GM12864 (cell line): ENCODE data around the gene CFDP1.
"Not testable (repeated sequence)": the region's sequence is repeated elsewhere in the genome, so short reads cannot be mapped to it uniquely, and the experiment has no call there.

Experiments
- DNase-seq: peaks from one replicate; pipeline ENCODE4 v3.0.0-alpha.2; 2011; ENCODE audit warnings: low read depth
- H3K4me3 ChIP-seq: 2 replicates; pipeline ENCODE4 v1.5.1; 2011; ENCODE audit warnings: mild to moderate bottlenecking, low read depth, low read length, control low read depth
- TF ChIP-seq, protein P1 (sequence below): IDR thresholded peaks from 2 replicates; pipeline ENCODE4 v1.5.1; 2011; ENCODE audit warnings: low read depth, mild to moderate bottlenecking, moderate library complexity, low read length, control low read depth, inconsistent platforms; ENCODE audit errors: missing control alignments

CFDP1 gene

DNA sequence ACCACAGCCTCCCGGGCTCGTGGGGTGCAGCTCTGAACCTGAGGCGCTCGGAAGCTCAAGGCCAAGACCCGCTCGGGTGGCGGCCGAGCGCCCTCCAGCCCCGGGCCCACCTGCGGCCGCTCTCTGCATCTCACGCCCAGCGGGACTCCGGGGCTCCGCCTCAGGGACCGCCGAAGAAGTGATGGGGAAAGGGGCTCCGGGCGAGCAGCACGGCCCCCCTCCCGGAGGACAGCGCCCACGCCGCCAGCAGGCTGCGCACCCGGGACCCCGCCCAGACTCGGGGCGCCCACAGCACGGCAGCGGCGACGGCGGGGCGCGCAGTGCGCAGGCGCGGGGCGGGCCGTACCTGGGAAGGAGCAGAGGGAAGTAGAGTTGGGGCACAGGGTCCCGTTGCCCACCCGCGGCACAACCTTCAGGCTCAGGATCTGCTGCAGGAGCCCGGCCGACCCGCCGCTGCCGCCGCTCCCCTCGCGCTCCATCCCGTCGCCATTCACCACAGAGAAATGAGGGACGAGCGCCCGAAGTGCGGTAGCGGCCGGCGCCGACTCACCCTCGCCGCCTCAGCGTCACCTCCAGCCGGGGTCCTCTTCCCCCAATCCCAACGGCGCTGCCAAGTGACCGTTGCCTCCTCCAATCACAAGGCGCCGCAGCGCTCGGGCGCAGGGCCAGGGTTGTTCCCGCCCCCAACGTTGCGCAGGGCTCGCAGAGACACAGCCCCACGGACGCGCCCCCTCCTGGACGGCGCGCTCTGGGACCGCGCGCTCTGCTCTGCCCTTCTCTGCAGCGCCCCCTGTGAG lies 31.0 kb upstream of the CFDP1 start, which contains the start of gene TMEM170A:
TSS of gene TMEM170A (minus strand) at position 568 of the 797 bp plus-strand sequence. CDS start at position 479, 89 bp downstream.
- TF ChIP-seq, protein P1, sequence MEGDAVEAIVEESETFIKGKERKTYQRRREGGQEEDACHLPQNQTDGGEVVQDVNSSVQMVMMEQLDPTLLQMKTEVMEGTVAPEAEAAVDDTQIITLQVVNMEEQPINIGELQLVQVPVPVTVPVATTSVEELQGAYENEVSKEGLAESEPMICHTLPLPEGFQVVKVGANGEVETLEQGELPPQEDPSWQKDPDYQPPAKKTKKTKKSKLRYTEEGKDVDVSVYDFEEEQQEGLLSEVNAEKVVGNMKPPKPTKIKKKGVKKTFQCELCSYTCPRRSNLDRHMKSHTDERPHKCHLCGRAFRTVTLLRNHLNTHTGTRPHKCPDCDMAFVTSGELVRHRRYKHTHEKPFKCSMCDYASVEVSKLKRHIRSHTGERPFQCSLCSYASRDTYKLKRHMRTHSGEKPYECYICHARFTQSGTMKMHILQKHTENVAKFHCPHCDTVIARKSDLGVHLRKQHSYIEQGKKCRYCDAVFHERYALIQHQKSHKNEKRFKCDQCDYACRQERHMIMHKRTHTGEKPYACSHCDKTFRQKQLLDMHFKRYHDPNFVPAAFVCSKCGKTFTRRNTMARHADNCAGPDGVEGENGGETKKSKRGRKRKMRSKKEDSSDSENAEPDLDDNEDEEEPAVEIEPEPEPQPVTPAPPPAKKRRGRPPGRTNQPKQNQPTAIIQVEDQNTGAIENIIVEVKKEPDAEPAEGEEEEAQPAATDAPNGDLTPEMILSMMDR = peak; percentile 99
- peak; percentile 92 for DNase-seq
- H3K4me3 ChIP-seq = peak within 1 kb of the TSS; percentile 98

DNA sequence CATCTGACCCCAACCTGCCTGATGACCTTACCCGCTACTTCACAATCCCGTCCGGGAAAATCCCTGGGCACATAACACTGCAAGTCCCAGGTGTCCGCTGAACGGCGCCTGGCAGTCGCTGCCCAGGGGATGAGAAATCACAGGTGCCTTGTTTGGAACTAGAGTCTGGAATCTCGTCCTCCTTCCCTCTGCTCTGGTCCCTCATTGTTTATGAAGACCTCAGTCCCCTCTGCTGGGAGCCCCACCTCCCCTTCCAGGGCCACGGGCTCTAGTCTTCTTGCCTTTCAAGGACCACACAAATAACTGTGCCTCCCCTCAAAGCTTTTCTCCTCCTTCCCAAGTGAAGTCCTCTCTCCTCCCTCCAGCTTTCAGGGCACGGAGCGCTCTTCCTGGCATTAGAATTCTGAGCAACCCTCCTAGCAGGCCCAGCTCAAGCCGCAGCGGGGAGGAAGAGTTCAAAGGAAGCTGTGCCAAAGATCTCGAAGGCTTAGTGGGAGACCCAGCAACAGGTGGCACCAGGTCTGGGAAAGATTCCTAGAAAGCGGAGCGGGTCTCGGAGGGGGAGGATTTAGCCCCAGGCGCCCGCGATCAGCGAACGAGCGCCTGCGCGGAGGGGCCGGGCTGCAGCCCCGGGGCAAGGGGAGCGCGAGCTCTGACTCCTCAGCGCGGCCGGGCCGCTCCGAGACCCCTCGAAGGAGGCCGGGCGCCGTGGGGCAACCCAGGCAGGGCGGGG lies 30.3 kb upstream of the CFDP1 start:
- DNase-seq = not testable (repeated sequence)
- H3K4me3 ChIP-seq = peak overlapping the region; percentile 98

DNA sequence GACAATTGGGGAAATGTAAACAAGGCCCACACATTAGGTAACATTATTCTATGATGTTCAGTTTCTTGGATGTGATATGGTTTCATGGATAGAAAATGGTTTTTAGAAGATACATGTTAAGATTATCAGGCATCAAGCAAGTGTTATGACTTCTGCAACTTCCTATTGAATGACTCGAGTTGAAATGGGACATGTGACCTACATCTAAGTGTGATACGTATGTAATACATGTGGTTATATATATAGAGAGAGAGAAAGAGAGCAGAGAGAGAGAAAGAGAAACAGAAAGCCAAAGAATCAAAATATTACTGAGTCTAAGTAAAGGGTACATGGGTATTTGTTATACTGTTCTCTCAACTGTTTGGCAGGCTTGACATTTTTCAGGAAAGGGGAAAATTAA lies 29.5 kb upstream of the CFDP1 start:
- TF ChIP-seq, protein P1 = no peak
- no peak for DNase-seq
- peak overlapping the region; percentile 98 for H3K4me3 ChIP-seq

DNA sequence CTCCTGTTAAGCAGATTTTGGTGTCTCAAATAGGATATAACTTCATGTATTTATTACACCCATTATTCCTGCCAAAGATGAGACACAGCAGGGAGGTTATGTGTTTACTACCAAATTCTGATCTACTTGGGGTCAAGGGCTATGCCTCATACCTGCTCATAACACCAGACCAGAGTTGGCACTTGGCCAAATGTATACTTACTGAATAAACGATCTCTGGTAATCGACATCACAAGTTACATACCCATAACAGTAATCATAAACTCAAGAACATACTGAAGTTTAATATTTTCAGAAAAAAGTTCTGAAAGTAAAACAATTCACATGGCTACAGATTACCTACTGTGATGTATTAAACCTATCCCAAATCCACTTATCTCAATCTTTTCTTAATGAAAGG lies 28.3 kb upstream of the CFDP1 start:
- no peak overlapping the region for H3K4me3 ChIP-seq
- TF ChIP-seq, protein P1 = no peak
- DNase-seq = no peak

DNA sequence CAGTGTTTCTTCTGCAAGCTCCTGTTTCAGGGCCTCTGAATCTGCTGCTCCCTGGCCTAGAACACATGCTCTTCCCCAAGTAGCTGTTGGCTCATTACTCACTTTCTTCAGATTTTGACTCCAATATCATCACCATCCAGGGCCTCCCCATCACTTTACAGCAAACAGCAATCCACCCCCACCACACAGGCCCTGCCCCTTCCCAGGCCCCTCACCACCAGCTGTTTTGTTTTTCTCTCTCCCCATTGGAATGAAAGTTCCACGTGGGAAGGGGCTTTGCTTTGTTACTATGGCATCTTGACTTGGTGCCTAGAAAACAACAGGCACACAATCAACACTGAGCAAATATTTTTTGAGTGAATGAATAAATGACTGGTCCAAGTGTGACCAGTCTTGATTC lies 27.1 kb upstream of the CFDP1 start:
- TF ChIP-seq, protein P1 = no peak
- DNase-seq = no peak
- H3K4me3 ChIP-seq = no peak overlapping the region

DNA sequence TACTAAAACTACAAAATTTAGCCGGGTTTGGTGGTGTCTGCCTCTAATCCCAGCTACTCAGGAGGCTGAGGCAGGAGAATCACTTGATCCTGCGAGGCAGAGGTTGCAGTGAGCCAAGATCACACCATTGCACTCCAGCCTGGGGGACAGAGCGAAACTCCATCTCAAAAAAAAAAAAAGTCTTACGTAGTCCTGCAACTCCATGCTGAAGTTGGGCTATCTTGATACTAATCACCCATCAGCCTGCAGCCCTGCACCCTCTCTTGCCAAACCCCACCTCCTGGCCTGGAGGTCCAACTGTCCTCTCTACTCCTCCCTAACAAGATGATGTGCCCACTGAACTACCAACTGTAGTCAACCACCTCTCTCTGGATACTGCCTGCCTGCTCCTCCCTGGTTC lies 26.4 kb upstream of the CFDP1 start:
- no peak for DNase-seq
- H3K4me3 ChIP-seq = no peak overlapping the region
- TF ChIP-seq, protein P1 = no peak

DNA sequence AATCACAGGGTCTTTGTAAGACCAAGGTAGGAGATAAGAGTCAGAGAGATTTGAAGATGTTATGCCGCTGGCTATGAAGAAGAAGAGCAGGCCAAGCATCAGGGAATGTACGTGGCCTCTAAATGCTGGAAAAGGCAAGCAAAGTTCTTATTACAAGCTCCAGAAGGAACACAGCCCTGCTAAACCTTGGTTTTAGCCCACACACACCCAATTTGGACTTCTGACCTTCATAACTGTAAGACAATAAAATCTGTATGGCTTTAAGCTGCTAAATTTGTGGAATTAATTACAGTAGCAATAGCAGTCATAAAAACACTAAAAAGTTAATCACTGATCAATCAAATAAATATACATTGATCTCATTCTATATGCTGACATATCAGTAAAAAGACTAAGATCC lies 25.1 kb upstream of the CFDP1 start:
- TF ChIP-seq, protein P1 = no peak
- no peak overlapping the region for H3K4me3 ChIP-seq
- DNase-seq = no peak
